ENCODE measurements around the gene MYO9A. TPM values are rescaled to one million over a fixed set of nuclear protein-coding genes. Genes with fewer than 3 reads are reported as not detected.

MYO9A gene
- total RNA-seq, 1 experiment from 2014 or later = 41.6 TPM

DNA sequence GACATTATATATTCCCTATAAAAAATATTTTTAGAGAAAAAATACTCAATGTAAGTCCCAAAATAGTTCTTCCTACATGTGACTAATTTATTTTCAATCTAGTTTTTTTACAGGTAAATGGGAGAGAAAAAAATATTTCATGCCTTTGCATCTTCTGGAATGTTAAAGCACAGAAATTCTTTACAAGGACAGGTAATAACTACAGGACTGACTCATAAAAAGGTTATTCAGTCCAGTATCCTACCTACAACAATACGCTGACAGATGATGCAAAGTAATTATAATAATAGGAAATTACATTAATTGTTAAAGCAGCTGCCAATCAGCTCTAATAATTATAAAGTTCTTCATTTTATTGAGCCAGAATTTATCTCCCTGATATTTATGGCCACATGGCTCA is 147.5 kb downstream of the MYO9A start:
- TF ChIP-seq, protein P1, sequence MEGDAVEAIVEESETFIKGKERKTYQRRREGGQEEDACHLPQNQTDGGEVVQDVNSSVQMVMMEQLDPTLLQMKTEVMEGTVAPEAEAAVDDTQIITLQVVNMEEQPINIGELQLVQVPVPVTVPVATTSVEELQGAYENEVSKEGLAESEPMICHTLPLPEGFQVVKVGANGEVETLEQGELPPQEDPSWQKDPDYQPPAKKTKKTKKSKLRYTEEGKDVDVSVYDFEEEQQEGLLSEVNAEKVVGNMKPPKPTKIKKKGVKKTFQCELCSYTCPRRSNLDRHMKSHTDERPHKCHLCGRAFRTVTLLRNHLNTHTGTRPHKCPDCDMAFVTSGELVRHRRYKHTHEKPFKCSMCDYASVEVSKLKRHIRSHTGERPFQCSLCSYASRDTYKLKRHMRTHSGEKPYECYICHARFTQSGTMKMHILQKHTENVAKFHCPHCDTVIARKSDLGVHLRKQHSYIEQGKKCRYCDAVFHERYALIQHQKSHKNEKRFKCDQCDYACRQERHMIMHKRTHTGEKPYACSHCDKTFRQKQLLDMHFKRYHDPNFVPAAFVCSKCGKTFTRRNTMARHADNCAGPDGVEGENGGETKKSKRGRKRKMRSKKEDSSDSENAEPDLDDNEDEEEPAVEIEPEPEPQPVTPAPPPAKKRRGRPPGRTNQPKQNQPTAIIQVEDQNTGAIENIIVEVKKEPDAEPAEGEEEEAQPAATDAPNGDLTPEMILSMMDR (IDR thresholded peaks at IDR 0.05) = no peak
- Histone ChIP-seq H3K4me1 (ENCODE audit: control insufficient read depth, insufficient read depth, low read length) (no peaks in the 10 kb centered on the region), H3K4me3 (ENCODE audit: low read depth in 2 of 2, low read length in 2 of 2) (no peak overlapping the region), H3K9me3 (ENCODE audit: control insufficient read depth, insufficient read depth, low read depth, low read length) (no peaks in the 10 kb centered on the region), H3K36me3 (ENCODE audit: control insufficient read depth, insufficient read depth, low read length) (no peaks in the 10 kb centered on the region), H3K27ac (ENCODE audit: low read length) (no peak overlapping the region), H3K27me3 (ENCODE audit: control insufficient read depth, insufficient read depth, low read length) (no peaks in the 10 kb centered on the region)
- CTCF ChIA-PET = no interaction called here
- intact Hi-C loops (cut with micrococcal nuclease; ENCODE audit: unreplicated experiment) = no loop called here
- no TSS peak for BruUV-seq (replicated peaks)
- in situ Hi-C loops (cut with HindIII; ENCODE audit: low pct_unique_long_range_greater_than_20kb, low sequenced_read_pairs) = no loop called here
- DNase-seq (ENCODE audit: low read depth, low spot score) (no peak), ATAC-seq (no peak)
- POLR2A ChIA-PET = no interaction called here

DNA sequence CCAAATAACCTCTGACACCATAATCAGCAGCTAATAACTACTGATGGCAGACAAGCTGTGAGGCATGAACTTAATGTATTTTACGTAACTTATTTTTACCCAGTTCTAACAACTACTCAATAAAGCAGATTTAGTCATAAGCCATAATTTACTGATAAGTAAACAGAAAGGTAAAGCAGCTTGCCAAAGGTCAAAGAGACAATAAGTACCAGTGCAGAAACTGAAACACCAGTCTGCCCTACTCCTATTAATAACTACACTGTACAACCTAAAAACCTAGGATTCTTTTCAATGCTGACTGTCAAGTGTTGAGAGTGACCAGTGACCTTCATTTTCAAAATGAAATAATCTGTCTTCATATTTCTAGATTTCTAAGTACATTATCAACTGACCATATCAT is 155.4 kb downstream of the MYO9A start:
- intact Hi-C loops (cut with micrococcal nuclease; ENCODE audit: unreplicated experiment) = no loop called here
- in situ Hi-C loops (cut with HindIII; ENCODE audit: low pct_unique_long_range_greater_than_20kb, low sequenced_read_pairs) = no loop called here
- Histone ChIP-seq H3K27ac (ENCODE audit: low read length) (no peak overlapping the region), H3K36me3 (ENCODE audit: control insufficient read depth, insufficient read depth, low read length) (no peaks in the 10 kb centered on the region; the same call in 1 of the 2 replicates), H3K27me3 (ENCODE audit: control insufficient read depth, insufficient read depth, low read length) (no peaks in the 10 kb centered on the region), H3K4me3 (ENCODE audit: low read depth in 2 of 2, low read length in 2 of 2) (no peak overlapping the region), H3K9me3 (ENCODE audit: control insufficient read depth, insufficient read depth, low read depth, low read length) (no peaks in the 10 kb centered on the region), H3K4me1 (ENCODE audit: control insufficient read depth, insufficient read depth, low read length) (no peaks in the 10 kb centered on the region)
- no peak for TF ChIP-seq POLR2AphosphoS5 (IDR thresholded peaks at IDR 0.05; ENCODE audit: low read depth, low read length)
- TF ChIP-seq, protein P1 (IDR thresholded peaks at IDR 0.05) = no peak
- TF ChIP-seq, protein P2, sequence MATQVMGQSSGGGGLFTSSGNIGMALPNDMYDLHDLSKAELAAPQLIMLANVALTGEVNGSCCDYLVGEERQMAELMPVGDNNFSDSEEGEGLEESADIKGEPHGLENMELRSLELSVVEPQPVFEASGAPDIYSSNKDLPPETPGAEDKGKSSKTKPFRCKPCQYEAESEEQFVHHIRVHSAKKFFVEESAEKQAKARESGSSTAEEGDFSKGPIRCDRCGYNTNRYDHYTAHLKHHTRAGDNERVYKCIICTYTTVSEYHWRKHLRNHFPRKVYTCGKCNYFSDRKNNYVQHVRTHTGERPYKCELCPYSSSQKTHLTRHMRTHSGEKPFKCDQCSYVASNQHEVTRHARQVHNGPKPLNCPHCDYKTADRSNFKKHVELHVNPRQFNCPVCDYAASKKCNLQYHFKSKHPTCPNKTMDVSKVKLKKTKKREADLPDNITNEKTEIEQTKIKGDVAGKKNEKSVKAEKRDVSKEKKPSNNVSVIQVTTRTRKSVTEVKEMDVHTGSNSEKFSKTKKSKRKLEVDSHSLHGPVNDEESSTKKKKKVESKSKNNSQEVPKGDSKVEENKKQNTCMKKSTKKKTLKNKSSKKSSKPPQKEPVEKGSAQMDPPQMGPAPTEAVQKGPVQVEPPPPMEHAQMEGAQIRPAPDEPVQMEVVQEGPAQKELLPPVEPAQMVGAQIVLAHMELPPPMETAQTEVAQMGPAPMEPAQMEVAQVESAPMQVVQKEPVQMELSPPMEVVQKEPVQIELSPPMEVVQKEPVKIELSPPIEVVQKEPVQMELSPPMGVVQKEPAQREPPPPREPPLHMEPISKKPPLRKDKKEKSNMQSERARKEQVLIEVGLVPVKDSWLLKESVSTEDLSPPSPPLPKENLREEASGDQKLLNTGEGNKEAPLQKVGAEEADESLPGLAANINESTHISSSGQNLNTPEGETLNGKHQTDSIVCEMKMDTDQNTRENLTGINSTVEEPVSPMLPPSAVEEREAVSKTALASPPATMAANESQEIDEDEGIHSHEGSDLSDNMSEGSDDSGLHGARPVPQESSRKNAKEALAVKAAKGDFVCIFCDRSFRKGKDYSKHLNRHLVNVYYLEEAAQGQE (IDR thresholded peaks at IDR 0.05; ENCODE audit: insufficient read depth in 1 of 2, low read depth in 2 of 2, low read length in 1 of 2) = no peak
- no peak for TF ChIP-seq TCF7L2 (IDR thresholded peaks at IDR 0.05; ENCODE audit: low read depth, low read length)
- TF ChIP-seq SIN3A (IDR thresholded peaks at IDR 0.05; ENCODE audit: borderline replicate concordance, insufficient read depth, low read depth, low read length) = no peak
- no TSS peak for BruUV-seq (replicated peaks)
- ATAC-seq (no peak), DNase-seq (ENCODE audit: low read depth, low spot score) (no peak)
- POLR2A ChIA-PET = no interaction called here
- CTCF ChIA-PET = no interaction called here

DNA sequence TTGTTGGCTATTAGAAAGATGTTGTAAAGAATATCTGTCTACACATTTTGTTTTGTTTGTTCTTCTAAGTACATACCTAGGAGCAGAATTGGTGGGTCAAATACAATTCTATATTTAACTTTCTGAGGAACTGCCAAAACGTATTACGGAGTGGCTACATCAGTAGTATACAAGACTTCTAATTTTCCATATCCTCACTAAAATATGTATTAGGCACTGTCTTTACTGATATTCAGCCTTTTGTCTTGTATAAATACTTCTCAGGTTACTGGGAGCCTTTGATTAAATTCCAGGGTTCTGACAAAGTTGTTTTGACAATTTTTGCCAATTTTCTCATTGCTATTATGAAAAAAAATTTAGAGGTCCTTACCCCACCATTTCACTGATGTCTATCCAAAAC is 160.9 kb downstream of the MYO9A start:
- ChIA-PET CTCF (no interaction called here), POLR2A (interaction anchor here (0.6 kb wide), 1 partner anchor 266 kb away, joined by 6 read pairs; no protein-coding TSS in a partner anchor)
- no peaks in the 10 kb centered on the region for H3K27me3 ChIP-seq (ENCODE audit: control insufficient read depth, insufficient read depth, low read length)
- in situ Hi-C loops (cut with HindIII; ENCODE audit: low pct_unique_long_range_greater_than_20kb, low sequenced_read_pairs) = no loop called here
- no TSS peak for BruUV-seq (replicated peaks)
- no peak overlapping the region for H3K27ac ChIP-seq (ENCODE audit: low read length)
- H3K36me3 ChIP-seq (ENCODE audit: control insufficient read depth, insufficient read depth, low read length) = no peaks in the 10 kb centered on the region; the same call in 1 of the 2 replicates
- H3K9me3 ChIP-seq (ENCODE audit: control insufficient read depth, insufficient read depth, low read depth, low read length) = no peaks in the 10 kb centered on the region
- no peak for TF ChIP-seq POLR2AphosphoS5 (IDR thresholded peaks at IDR 0.05; ENCODE audit: low read depth, low read length)
- no peak for TF ChIP-seq SIN3A (IDR thresholded peaks at IDR 0.05; ENCODE audit: borderline replicate concordance, insufficient read depth, low read depth, low read length)
- TF ChIP-seq, protein P1 (IDR thresholded peaks at IDR 0.05) = no peak
- TF ChIP-seq TCF7L2 (IDR thresholded peaks at IDR 0.05; ENCODE audit: low read depth, low read length) = no peak
- TF ChIP-seq, protein P2 (IDR thresholded peaks at IDR 0.05; ENCODE audit: insufficient read depth in 1 of 2, low read depth in 2 of 2, low read length in 1 of 2) = no peak
- no peak overlapping the region for H3K4me3 ChIP-seq (ENCODE audit: low read depth in 2 of 2, low read length in 2 of 2)
- DNase-seq (ENCODE audit: low read depth, low spot score) (no peak), ATAC-seq (no peak)
- intact Hi-C loops (cut with micrococcal nuclease; ENCODE audit: unreplicated experiment) = no loop called here
- no peaks in the 10 kb centered on the region for H3K4me1 ChIP-seq (ENCODE audit: control insufficient read depth, insufficient read depth, low read length)

Data from Panc1 (cell line).